ENCODE measurements around the gene RMND1. TPM values are rescaled to one million over a fixed set of nuclear protein-coding genes. Genes with fewer than 3 reads are reported as not detected.

Gene RMND1
- total RNA-seq, 1 donor from 2014 or later, result 18.7 TPM

DNA sequence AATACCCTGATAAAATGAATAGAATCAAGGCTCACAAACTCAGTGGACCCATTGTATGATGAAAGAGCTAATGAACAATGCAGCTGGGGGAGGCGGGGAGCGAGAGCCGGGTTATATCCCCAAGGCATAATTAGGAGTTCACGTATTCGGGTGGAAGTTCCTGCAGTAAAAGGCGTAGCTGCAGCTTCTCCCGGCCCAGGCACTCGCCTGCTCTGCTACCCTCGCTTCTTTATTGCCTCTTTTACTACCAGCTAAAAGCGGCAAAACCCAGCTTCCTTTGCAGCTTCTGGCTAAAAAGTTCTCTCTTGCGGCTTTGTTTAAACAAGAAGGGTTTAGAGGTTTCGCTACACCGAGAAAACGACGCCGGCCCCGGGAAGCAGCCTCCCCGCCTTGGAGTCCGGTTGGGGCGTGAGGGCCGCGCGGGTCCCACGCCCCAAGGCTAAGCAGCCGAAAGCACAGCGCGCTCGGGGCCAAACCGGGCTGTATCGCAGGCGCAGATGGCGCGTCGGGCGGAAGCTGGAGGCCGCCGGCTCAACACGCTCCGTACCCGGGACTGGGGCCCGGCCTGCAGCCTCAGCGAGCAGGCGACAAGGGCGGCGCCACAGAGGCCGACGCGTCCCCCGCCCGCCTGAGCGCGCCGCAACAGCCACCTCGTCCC, 62.2 kb downstream of the RMND1 start:
- peaks cover 13% of the 10 kb centered on the region for H3K36me3 Mint-ChIP-seq (ENCODE audit: low read depth, unreplicated experiment)
- no peak for DNase-seq (ENCODE audit: low spot score)

DNA sequence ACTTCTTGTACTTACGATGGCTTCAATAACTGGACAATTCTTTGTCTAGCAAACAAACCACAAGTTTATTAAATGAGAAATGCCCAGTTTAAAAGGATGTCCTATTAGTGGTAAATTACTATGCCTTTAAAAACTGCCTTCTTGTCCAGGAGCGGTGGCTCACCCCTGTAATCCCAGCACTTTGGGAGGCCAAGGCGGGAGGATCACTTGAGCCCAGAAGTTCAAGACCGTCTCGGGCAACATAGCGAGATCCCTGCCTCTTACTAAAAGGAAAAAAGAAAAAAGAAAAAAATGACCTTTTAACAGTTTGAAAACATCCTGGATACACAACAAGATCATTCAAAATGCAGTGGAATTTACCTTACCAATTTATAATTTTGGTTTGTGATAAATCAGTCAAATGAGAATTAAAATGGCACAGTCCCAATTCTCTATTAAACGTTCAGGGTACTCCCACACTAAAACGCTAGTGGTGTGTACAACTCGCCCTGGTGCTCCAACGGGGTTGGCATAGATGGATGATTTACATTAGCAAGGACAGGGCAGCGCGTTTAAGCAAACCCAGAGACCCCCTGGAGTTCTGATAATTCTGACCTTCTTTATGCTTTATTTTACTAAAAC, 62.8 kb downstream of the RMND1 start:
- no peak for TF ChIP-seq CTCF (IDR thresholded peaks at IDR 0.05; ENCODE audit: unreplicated experiment)
- peaks cover 27% of the 10 kb centered on the region for H3K4me1 Mint-ChIP-seq (ENCODE audit: unreplicated experiment)
- peak overlapping the region; percentile 95 for H3K4me3 Mint-ChIP-seq (ENCODE audit: unreplicated experiment)
- DNase-seq (ENCODE audit: low spot score), result peak; percentile 15
- H3K36me3 Mint-ChIP-seq (ENCODE audit: low read depth, unreplicated experiment), result peaks cover 13% of the 10 kb centered on the region
- peaks cover 16% of the 10 kb centered on the region for H3K27me3 Mint-ChIP-seq (ENCODE audit: unreplicated experiment)
- H3K27ac Mint-ChIP-seq (ENCODE audit: unreplicated experiment), result peak overlapping the region; percentile 96
- H3K9me3 Mint-ChIP-seq (ENCODE audit: unreplicated experiment), result no peaks in the 10 kb centered on the region

More for the DNA sequence above, 62.2 kb downstream of the RMND1 start:
- peaks cover 27% of the 10 kb centered on the region for H3K4me1 Mint-ChIP-seq (ENCODE audit: unreplicated experiment)
- peaks cover 16% of the 10 kb centered on the region for H3K27me3 Mint-ChIP-seq (ENCODE audit: unreplicated experiment)
- H3K9me3 Mint-ChIP-seq (ENCODE audit: unreplicated experiment), result no peaks in the 10 kb centered on the region
- peak overlapping the region; percentile 95 for H3K4me3 Mint-ChIP-seq (ENCODE audit: unreplicated experiment)
- peak overlapping the region; percentile 96 for H3K27ac Mint-ChIP-seq (ENCODE audit: unreplicated experiment)
- no peak for TF ChIP-seq CTCF (IDR thresholded peaks at IDR 0.05; ENCODE audit: unreplicated experiment)

GRCh38 chr6:151388236-151388635, 63.7 kb downstream of the RMND1 start:
- no peak for TF ChIP-seq CTCF (IDR thresholded peaks at IDR 0.05; ENCODE audit: unreplicated experiment)
- Mint-ChIP-seq H3K27ac (ENCODE audit: unreplicated experiment) (no peak overlapping the region), H3K36me3 (ENCODE audit: low read depth, unreplicated experiment) (peaks cover 13% of the 10 kb centered on the region), H3K9me3 (ENCODE audit: unreplicated experiment) (no peaks in the 10 kb centered on the region), H3K4me1 (ENCODE audit: unreplicated experiment) (peaks cover 18% of the 10 kb centered on the region), H3K27me3 (ENCODE audit: unreplicated experiment) (peaks cover 16% of the 10 kb centered on the region), H3K4me3 (ENCODE audit: unreplicated experiment) (no peak overlapping the region)
- DNase-seq (ENCODE audit: low spot score), result no peak

GRCh38 chr6:151387175-151387970, 64.6 kb downstream of the RMND1 start:
- peaks cover 13% of the 10 kb centered on the region for H3K36me3 Mint-ChIP-seq (ENCODE audit: low read depth, unreplicated experiment)
- no peaks in the 10 kb centered on the region for H3K9me3 Mint-ChIP-seq (ENCODE audit: unreplicated experiment)
- peaks cover 16% of the 10 kb centered on the region for H3K27me3 Mint-ChIP-seq (ENCODE audit: unreplicated experiment)
- TF ChIP-seq CTCF (IDR thresholded peaks at IDR 0.05; ENCODE audit: unreplicated experiment), result no peak
- H3K27ac Mint-ChIP-seq (ENCODE audit: unreplicated experiment), result peak overlapping the region; percentile 57
- H3K4me1 Mint-ChIP-seq (ENCODE audit: unreplicated experiment), result peaks cover 12% of the 10 kb centered on the region
- no peak overlapping the region for H3K4me3 Mint-ChIP-seq (ENCODE audit: unreplicated experiment)
- DNase-seq (ENCODE audit: low spot score), result no peak
